ENCODE results near the gene CEACAM1. TPM values are rescaled to one million over a fixed set of nuclear protein-coding genes. Genes with fewer than 3 reads are reported as not detected.
"Not testable (repeated sequence)": the region's sequence is repeated elsewhere in the genome, so short reads cannot be mapped to it uniquely, and the experiment has no call there.

Gene CEACAM1
- total and polyA plus RNA-seq, 3 experiments from 2014 or later, result 0.15 to 0.78 (median 0.46) TPM

DNA sequence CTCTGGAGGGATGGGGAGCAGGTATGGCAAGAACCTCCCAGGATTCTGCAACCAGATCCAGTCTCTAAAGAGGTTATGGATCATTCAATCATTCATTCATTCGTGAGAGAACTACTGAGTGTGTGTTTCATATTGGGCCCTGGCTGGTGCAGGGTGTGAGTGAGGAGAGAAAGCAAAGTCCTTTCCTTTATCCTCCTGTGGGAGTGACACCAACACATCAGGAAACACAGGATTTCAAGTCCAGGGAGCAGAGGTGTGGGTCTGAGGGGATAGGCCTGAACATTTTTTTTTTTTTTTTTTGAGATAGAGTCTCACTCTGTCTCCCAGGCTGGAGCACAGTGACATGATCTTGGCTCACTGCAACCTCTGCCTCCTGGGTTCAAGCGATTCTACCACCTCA, 3.3 kb downstream of the CEACAM1 start:
- Histone ChIP-seq H3K4me1 (ENCODE audit: insufficient read depth, low read length) (peaks cover 25% of the 10 kb centered on the region), H3K9me3 (ENCODE audit: low read length) (no peaks in the 10 kb centered on the region), H3K27ac (ENCODE audit: low read depth, low read length) (no peak overlapping the region), H3K36me3 (ENCODE audit: insufficient read depth, low read length) (no peaks in the 10 kb centered on the region), H3K27me3 (ENCODE audit: insufficient read depth, low read length, poor library complexity, severe bottlenecking) (no peaks in the 10 kb centered on the region), H3K4me3 (ENCODE audit: low read length) (no peak overlapping the region)
- Mint-ChIP-seq H3K9me3 (no peaks in the 10 kb centered on the region), H3K4me1 (peaks cover 20 to 28% (median 27%) of the 10 kb centered on the region in 3 donors), H3K36me3 (peaks cover 0 to 8% (median 4%) of the 10 kb centered on the region in 3 donors), H3K27ac (no peak overlapping the region), H3K27me3 (peaks cover 0 to 1% of the 10 kb centered on the region in 2 donors), H3K4me3 (no peak overlapping the region)
- DNase-seq, result no peak
- CTCF ChIA-PET, result interaction anchor here (1.1 kb wide), 1 partner anchor 85 kb away, joined by 4 read pairs; no protein-coding TSS in a partner anchor
- POLR2A ChIA-PET, result no interaction called here

DNA sequence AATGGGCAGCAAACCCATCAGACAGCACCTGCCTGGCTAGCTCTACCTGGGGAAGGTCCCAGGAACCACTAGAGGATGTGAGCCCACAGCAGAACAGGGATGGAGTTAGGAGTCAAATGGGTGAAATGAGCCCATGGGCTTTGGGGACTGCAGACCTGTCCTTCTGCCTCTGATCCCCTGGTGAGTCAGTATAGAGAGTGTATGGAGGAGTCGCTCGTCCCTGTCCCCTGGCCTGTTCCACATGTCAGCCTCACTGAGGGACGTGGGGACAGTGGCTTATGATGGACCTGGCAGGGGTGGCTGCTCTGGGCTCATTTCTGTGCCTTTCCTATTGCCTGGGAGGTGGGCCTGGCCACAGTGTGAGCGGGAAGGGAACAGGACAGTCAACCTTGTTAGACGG, 4.0 kb downstream of the CEACAM1 start:
- Mint-ChIP-seq H3K27ac (peak overlapping the region in 2 of 8 donors; percentile 47 to 57), H3K4me1 (peaks cover 17 to 26% (median 24%) of the 10 kb centered on the region in 3 donors), H3K4me3 (no peak overlapping the region), H3K27me3 (no peaks in the 10 kb centered on the region), H3K36me3 (peaks cover 0 to 10% (median 4%) of the 10 kb centered on the region in 3 donors), H3K9me3 (no peaks in the 10 kb centered on the region)
- no peak for DNase-seq
- ChIA-PET POLR2A (no interaction called here), CTCF (interaction anchor here (0.9 kb wide), 1 partner anchor 74 kb away, joined by 3 read pairs; no protein-coding TSS in a partner anchor)
- no peaks in the 10 kb centered on the region for H3K9me3 ChIP-seq (ENCODE audit: low read length)
- peaks cover 22% of the 10 kb centered on the region for H3K4me1 ChIP-seq (ENCODE audit: insufficient read depth, low read length)
- H3K4me3 ChIP-seq (ENCODE audit: low read length), result no peak overlapping the region
- H3K27ac ChIP-seq (ENCODE audit: low read depth, low read length), result no peak overlapping the region
- no peaks in the 10 kb centered on the region for H3K36me3 ChIP-seq (ENCODE audit: insufficient read depth, low read length)
- no peaks in the 10 kb centered on the region for H3K27me3 ChIP-seq (ENCODE audit: insufficient read depth, low read length, poor library complexity, severe bottlenecking)

DNA sequence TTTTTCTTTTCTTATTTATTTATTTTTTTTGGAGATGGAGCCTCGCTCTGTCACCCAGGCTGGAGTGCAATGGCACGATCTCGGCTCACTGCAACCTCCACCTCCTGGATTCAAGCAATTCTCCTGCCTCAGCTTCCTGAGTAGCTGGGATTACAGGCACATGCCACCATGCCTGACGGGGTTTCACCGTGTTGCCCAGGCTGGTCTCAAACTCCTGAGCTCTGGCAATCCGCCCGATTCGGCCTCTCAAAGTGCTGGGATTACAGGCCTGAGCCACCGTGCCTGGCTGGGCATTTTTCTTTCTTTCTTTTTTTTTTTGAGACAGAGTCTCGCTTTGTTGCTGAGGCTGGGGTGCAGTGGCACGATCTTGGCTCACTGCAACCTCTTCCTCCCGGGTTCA, 6.0 kb downstream of the CEACAM1 start:
- H3K36me3 ChIP-seq (ENCODE audit: insufficient read depth, low read length); H3K27ac Mint-ChIP-seq; H3K27me3 Mint-ChIP-seq; CTCF ChIA-PET; H3K27ac ChIP-seq (ENCODE audit: low read depth, low read length); H3K4me1 ChIP-seq (ENCODE audit: insufficient read depth, low read length); H3K4me3 Mint-ChIP-seq; H3K4me3 ChIP-seq (ENCODE audit: low read length); POLR2A ChIA-PET; H3K27me3 ChIP-seq (ENCODE audit: insufficient read depth, low read length, poor library complexity, severe bottlenecking); H3K9me3 ChIP-seq (ENCODE audit: low read length); H3K4me1 Mint-ChIP-seq; DNase-seq; H3K9me3 Mint-ChIP-seq: not testable (repeated sequence)
- peaks cover 0 to 13% (median 4%) of the 10 kb centered on the region in 3 donors for H3K36me3 Mint-ChIP-seq

DNA sequence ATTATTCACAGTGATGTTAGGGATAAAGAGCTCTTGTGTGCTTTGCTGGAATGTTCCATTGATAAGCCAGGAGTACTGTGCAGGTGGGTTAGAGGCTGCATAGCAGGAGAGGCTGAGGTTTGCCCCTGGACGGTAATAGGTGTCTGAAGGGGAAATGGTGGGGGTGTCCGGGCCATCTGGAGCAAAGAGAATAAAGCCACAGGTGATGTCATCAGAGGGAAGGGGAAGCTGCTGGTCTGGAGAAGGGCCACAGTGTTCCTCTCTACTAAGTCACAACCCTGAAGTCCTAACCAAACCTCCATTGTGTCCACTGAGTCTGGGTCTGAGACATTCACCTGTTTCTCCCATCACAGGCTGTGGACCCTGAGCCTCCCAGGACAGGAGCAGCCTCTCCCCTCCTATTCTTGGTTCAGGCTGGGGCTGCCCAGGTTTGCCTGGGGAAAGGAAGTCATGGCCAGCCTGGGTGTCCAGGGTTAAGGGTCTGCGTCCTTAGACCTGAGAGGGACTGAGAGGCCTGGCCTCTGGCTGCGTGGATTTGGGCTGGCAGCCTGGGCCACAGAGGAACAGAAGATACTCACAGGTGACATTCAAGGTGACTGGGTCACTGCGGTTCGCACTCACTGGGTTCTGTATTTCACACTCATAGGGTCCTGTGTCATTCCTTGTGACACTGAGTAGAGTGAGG, 6.8 kb downstream of the CEACAM1 start:
- no peaks in the 10 kb centered on the region for H3K27me3 ChIP-seq (ENCODE audit: insufficient read depth, low read length, poor library complexity, severe bottlenecking)
- peaks cover 0 to 3% (median 0%) of the 10 kb centered on the region in 3 donors for H3K4me1 Mint-ChIP-seq
- no peaks in the 10 kb centered on the region for H3K27me3 Mint-ChIP-seq
- peak overlapping the region in 2 of 8 donors; percentile 26 to 36 for H3K27ac Mint-ChIP-seq
- H3K4me3 ChIP-seq (ENCODE audit: low read length), result no peak overlapping the region
- no peaks in the 10 kb centered on the region for H3K4me1 ChIP-seq (ENCODE audit: insufficient read depth, low read length)
- POLR2A ChIA-PET, result no interaction called here
- CTCF ChIA-PET, result no interaction called here
- no peak overlapping the region for H3K27ac ChIP-seq (ENCODE audit: low read depth, low read length)
- H3K9me3 ChIP-seq (ENCODE audit: low read length), result no peaks in the 10 kb centered on the region
- peaks cover 0 to 13% (median 4%) of the 10 kb centered on the region in 3 donors for H3K36me3 Mint-ChIP-seq
- DNase-seq, result no peak
- no peaks in the 10 kb centered on the region for H3K9me3 Mint-ChIP-seq
- H3K36me3 ChIP-seq (ENCODE audit: insufficient read depth, low read length), result no peaks in the 10 kb centered on the region
- no peak overlapping the region for H3K4me3 Mint-ChIP-seq

DNA sequence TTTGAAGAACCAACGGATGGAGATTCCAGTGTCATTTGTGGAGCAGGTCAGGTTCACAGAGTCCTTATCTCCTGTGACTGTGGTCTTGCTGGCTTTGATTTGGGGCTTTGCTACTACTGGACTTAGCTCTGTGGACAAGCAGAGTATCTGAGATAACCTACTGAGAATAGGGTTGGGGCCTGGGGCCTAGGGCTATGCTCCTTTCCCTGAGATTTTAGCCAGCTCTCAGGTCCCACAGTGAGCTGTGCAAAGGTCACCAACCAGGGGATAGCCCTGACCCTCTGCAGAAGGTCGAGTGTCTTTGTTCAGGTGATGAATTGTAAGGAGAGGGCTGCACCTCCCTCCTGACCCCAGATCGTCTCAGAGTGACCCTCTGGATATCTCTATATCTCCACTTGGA, 9.2 kb downstream of the CEACAM1 start:
- no peak for DNase-seq
- H3K4me1 ChIP-seq (ENCODE audit: insufficient read depth, low read length), result no peaks in the 10 kb centered on the region
- H3K27ac ChIP-seq (ENCODE audit: low read depth, low read length), result no peak overlapping the region
- Mint-ChIP-seq H3K27ac (peak overlapping the region in 1 of 8 donors; percentile 27), H3K27me3 (no peaks in the 10 kb centered on the region), H3K4me1 (no peaks in the 10 kb centered on the region), H3K9me3 (no peaks in the 10 kb centered on the region), H3K4me3 (no peak overlapping the region), H3K36me3 (peaks cover 0 to 10% (median 4%) of the 10 kb centered on the region in 3 donors)
- POLR2A ChIA-PET, result no interaction called here
- H3K27me3 ChIP-seq (ENCODE audit: insufficient read depth, low read length, poor library complexity, severe bottlenecking), result no peaks in the 10 kb centered on the region
- H3K36me3 ChIP-seq (ENCODE audit: insufficient read depth, low read length), result no peaks in the 10 kb centered on the region
- H3K9me3 ChIP-seq (ENCODE audit: low read length), result no peaks in the 10 kb centered on the region
- CTCF ChIA-PET, result interaction anchor here (0.7 to 1.7 kb wide), 2 partner anchors 10 to 73 kb away, joined by 3 to 5 read pairs; partner anchors contain the start of gene CEACAM1
- no peak overlapping the region for H3K4me3 ChIP-seq (ENCODE audit: low read length)

DNA sequence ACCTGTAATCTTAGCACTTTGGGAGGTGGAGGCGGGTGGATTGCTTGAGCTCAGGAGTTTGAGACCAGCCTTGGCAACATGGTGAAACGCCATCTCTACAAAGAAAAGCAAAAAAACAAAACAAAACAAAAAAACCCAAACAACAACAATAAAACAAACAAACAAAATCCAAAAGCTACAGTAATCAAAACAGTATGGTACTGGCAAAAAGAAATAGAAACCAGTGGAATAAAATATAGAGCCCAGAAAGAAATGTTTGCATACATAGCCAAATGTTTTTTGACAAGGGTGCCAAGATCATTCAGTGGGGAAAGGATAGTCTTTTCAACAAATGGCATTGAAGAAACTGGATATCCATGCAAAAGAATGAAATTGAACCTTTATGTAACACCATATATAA, 11.5 kb downstream of the CEACAM1 start:
- CTCF ChIA-PET, result interaction anchor here (2.6 kb wide), 1 partner anchor 66 kb away, joined by 7 read pairs; no protein-coding TSS in a partner anchor
- Mint-ChIP-seq H3K9me3 (no peaks in the 10 kb centered on the region), H3K27ac (no peak overlapping the region), H3K4me1 (peaks cover 4 to 13% (median 5%) of the 10 kb centered on the region in 3 donors), H3K27me3 (no peaks in the 10 kb centered on the region), H3K36me3 (peaks cover 2 to 12% (median 3%) of the 10 kb centered on the region in 3 donors), H3K4me3 (no peak overlapping the region)
- Histone ChIP-seq H3K27me3 (ENCODE audit: insufficient read depth, low read length, poor library complexity, severe bottlenecking) (no peaks in the 10 kb centered on the region), H3K4me3 (ENCODE audit: low read length) (no peak overlapping the region), H3K9me3 (ENCODE audit: low read length) (no peaks in the 10 kb centered on the region), H3K36me3 (ENCODE audit: insufficient read depth, low read length) (no peaks in the 10 kb centered on the region), H3K4me1 (ENCODE audit: insufficient read depth, low read length) (no peaks in the 10 kb centered on the region), H3K27ac (ENCODE audit: low read depth, low read length) (no peak overlapping the region)
- POLR2A ChIA-PET, result no interaction called here
- no peak for DNase-seq

DNA sequence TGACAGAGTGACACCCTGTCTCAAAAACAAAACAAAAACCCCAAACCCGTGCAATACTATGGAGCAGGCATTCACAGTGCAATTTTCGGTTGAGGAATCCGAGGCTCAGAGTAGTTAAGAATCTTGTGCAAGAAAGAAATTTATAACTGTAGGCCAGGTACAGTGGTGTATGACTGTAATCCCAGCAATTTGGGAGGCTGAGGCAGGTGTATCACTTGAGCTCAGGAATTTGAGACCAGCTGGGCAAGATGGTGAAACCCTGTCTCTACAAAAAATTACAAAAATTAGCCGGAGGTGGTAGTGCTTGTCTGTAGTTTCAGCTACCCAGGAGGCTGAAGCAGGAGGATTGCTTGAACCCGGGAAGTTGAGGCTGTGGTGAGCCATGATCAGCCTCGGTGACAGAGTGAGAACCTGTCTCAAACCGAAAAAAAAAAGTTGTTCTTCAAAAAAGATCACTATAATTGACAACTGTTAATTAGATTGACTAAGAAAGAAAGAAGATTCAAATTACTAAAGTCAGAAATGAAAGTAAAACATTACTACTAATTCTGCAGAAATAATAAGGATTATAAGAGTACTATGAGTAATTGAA, 12.9 kb downstream of the CEACAM1 start:
- POLR2A ChIA-PET, result no interaction called here
- no peak overlapping the region for H3K27ac ChIP-seq (ENCODE audit: low read depth, low read length)
- no peaks in the 10 kb centered on the region for H3K27me3 ChIP-seq (ENCODE audit: insufficient read depth, low read length, poor library complexity, severe bottlenecking)
- DNase-seq, result no peak
- no peaks in the 10 kb centered on the region for H3K4me1 ChIP-seq (ENCODE audit: insufficient read depth, low read length)
- H3K9me3 ChIP-seq (ENCODE audit: low read length), result no peaks in the 10 kb centered on the region
- no peak overlapping the region for H3K4me3 ChIP-seq (ENCODE audit: low read length)
- CTCF ChIA-PET, result interaction anchor here (2.6 kb wide), 1 partner anchor 65 kb away, joined by 7 read pairs; no protein-coding TSS in a partner anchor
- H3K36me3 ChIP-seq (ENCODE audit: insufficient read depth, low read length), result no peaks in the 10 kb centered on the region
- H3K4me3 Mint-ChIP-seq, result no peak overlapping the region
- no peak overlapping the region for H3K27ac Mint-ChIP-seq
- no peaks in the 10 kb centered on the region for H3K9me3 Mint-ChIP-seq
- peaks cover 4 to 17% (median 5%) of the 10 kb centered on the region in 3 donors for H3K4me1 Mint-ChIP-seq
- peaks cover 1 to 7% (median 3%) of the 10 kb centered on the region in 3 donors for H3K36me3 Mint-ChIP-seq
- no peaks in the 10 kb centered on the region for H3K27me3 Mint-ChIP-seq

DNA sequence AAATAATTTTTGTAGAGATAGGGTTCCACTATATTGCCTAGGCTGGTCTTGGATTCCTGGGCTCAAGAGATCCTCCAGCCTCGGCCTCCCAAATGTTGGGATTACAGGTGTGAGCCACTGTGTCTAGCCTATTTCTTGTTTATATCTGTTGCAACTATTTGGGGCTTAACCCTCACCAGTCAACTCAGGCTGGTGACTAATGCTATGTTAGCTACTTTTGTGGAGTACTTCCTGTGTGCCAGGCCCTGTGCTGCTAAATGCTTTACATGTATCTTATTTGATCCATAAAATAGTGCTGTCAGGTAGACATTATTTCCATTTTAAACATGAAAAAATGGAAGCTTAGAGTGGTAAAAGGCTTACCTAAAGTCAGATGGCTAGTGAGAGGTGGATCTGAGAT, 13.8 kb downstream of the CEACAM1 start:
- H3K9me3 Mint-ChIP-seq, result no peaks in the 10 kb centered on the region
- no peak overlapping the region for H3K4me3 ChIP-seq (ENCODE audit: low read length)
- no peak for DNase-seq
- H3K9me3 ChIP-seq (ENCODE audit: low read length), result no peaks in the 10 kb centered on the region
- no peaks in the 10 kb centered on the region for H3K27me3 Mint-ChIP-seq
- H3K36me3 ChIP-seq (ENCODE audit: insufficient read depth, low read length), result no peaks in the 10 kb centered on the region
- H3K4me3 Mint-ChIP-seq, result no peak overlapping the region
- H3K27me3 ChIP-seq (ENCODE audit: insufficient read depth, low read length, poor library complexity, severe bottlenecking), result no peaks in the 10 kb centered on the region
- no peak overlapping the region for H3K27ac ChIP-seq (ENCODE audit: low read depth, low read length)
- ChIA-PET POLR2A (no interaction called here), CTCF (interaction anchor here (2.6 kb wide), 1 partner anchor 64 kb away, joined by 7 read pairs; no protein-coding TSS in a partner anchor)
- H3K4me1 ChIP-seq (ENCODE audit: insufficient read depth, low read length), result no peaks in the 10 kb centered on the region
- H3K36me3 Mint-ChIP-seq, result peaks cover 1 to 7% (median 3%) of the 10 kb centered on the region in 3 donors
- no peak overlapping the region for H3K27ac Mint-ChIP-seq
- H3K4me1 Mint-ChIP-seq, result peaks cover 4 to 17% (median 5%) of the 10 kb centered on the region in 3 donors

All from CD8-positive, alpha-beta memory T cell (primary cell).